ENCODE results near the gene SGMS1.
"Not testable (repeated sequence)": the region's sequence is repeated elsewhere in the genome, so short reads cannot be mapped to it uniquely, and the experiment has no call there.

Gene SGMS1

DNA sequence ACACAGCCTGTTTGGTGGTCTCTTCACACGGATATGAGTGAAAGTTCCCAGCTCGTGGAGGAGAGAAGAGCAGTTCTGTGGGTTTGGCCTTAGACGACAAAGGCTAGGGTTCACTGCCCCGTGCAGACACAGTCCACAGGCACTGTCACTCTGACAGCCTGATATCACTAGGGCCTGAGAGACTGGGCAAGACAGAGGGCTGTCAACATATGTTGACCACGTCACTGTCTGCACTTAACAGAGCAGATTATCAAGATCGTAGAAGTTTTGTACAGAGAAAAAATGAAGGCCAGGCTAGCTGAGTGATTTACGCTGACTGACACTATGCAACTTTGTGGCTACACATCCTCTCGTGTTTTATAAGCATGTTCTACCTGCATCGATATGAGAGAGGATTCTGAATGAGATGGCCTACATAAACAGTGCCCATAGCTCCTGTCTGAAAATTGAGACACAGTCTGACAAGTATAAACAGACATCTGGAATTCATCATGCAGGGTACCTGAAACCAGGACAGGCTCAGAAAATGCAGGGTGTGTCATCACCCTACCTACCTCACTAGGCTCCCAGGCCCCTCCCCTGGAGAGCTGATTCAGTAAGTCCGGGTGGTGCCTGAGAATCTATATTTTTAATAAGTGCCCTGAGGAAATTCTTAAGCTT is 120.0 kb downstream of the SGMS1 start:
- DNase-seq: no peak

DNA sequence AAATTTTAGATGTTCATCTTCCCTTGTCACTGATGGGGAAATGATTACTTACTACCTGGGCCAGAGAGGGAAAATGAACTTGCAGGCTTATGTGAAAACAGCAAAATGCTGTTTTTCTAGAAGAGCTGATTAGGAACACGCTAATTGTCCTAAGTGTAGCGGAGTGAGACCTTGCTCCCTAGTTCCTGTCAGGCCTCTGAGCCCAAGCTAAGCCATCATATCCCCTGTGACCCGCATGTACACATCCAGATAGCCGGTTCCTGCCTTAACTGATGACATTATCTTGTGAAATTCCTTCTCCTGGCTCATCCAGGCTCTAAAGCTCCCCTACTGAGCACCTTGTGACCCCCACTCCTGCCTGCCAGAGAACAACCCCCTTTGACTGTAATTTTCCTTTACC is 120.6 kb downstream of the SGMS1 start:
- DNase-seq: not testable (repeated sequence)

DNA sequence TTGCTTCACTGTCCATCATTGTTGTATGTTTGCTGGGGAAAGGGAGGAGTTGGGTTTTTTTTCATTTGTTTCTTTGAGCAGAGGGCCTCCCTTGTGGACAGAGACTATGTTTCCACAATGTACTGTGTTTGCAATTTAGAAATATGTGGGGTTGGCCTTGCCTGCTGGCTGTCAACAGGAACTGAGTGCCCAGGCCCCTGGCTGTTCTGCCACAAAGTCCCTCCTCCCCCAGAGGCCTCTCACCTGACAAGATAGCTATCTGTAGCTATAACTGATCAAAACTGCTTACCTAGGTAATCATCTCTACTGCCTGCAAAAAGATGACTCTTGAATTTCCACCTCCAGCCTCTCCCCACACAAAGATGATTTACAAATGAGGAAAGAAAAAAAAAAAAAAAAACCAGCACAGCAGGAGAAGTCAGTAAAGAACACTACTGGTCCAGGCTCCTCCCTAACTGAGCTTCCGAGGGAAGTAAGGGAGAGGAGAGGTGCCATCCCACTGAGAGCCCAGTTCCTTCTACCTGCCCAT is 121.8 kb downstream of the SGMS1 start:
- DNase-seq: no peak

DNA sequence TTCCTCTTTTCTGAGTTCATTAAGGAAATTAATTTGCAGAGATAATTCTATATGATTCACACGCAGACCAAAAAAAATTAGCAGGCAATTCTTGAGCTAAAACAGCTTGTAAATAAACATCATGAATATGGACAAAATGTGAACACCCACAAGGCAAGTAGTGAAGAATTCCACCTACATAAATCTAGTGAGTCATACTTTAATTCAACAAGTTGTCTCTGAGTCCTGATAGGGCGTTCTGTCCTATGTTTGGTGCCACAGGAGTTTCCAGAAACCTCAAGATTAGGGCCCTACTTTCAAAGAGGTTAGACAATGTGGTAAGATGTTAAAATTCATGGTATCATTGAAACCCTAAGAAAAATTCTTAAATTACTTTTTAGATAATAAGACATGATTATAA is 122.3 kb downstream of the SGMS1 start:
- DNase-seq: peak; percentile 32

DNA sequence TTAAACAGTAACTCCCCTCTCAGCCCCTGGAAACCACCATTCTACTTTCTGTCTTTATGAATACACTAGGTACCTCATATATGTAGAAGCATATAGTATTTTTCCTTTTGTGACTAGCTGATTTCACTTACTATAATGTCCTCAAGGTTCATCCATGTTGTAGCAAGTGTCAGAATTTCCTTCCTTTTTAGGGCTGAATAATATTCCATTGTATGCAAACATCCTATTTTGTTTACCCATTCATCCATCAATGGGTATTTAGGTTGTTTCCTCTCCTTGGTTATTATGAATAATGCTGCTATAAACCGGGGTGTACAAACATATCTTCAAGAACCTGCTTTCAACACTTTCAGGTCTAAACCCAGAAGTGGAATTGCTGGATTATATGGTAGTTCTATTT is 125.3 kb downstream of the SGMS1 start:
- no peak for DNase-seq

DNA sequence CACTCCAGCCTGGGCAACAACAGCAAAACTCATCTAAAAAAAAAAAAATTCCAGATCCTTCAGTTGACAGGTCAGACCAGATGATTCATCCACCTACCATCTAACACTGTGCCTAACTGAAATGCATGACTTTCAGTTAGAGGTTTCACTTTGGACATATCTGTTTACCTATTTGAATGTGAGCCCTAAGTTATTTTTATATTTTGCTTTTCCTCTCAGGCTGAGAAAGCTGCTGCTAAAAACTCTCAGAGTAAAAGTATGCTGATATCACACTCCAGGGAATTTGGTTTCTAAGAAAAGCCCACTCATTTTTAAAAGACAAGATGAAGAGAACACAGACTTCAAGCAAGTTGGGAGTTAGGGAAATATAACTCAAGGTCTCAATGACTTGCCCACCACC is 126.0 kb downstream of the SGMS1 start:
- peak; percentile 83 for DNase-seq

DNA sequence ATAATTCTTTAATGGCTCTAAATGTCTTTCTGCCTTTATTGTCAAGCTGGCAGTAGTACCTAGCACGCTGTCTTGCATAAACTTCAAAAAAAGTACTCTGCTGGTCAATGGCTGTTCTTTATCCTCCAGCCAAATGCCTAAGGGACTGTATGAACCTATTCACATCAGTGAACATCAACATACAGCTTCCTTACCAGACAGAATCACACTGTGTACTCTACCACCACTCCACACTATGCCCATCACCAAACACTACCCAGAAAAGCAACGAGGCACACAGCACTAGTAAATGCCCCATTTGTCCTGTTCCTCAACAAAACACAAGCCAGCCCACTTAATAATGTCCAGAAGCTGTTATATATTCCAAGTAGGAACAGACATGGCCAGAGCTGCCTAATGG is 127.5 kb downstream of the SGMS1 start:
- DNase-seq: no peak

DNA sequence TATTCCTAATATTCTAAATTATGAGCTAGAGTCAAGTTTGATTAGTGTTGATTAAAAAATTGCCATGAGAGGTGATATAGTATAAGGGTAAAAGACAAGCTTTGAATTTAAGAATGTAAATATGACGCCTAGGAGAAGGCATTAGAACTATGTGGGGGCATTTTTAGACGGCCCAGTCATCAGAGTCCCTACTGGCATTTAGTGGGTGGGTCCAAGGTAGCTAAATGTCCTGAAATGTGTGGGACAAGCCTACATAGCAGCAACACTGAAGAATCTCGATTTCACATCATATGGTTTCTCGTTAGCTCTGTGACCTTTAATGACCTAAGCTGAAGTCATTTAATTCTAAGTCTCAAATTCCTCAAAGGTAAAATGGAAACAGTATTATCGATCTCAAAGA is 133.5 kb downstream of the SGMS1 start:
- DNase-seq: peak; percentile 61

DNA sequence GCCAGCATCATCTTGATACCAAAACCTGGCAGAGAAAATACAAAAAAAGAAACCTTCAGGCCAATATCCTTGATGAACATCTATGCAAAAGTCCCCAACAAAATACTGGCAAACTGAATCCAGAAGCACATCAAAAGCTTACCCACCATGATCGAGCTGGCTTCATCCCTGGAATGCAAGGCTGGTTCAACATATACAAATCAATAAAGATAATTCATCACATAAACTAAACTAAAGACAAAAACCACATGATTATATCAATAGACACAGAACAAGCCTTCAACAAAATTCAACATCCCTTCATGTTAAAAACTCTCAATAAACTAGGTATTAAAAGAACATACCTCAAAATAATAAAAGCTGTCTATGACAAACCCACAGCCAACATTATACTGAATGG is 139.2 kb downstream of the SGMS1 start:
- DNase-seq: not testable (repeated sequence)

DNA sequence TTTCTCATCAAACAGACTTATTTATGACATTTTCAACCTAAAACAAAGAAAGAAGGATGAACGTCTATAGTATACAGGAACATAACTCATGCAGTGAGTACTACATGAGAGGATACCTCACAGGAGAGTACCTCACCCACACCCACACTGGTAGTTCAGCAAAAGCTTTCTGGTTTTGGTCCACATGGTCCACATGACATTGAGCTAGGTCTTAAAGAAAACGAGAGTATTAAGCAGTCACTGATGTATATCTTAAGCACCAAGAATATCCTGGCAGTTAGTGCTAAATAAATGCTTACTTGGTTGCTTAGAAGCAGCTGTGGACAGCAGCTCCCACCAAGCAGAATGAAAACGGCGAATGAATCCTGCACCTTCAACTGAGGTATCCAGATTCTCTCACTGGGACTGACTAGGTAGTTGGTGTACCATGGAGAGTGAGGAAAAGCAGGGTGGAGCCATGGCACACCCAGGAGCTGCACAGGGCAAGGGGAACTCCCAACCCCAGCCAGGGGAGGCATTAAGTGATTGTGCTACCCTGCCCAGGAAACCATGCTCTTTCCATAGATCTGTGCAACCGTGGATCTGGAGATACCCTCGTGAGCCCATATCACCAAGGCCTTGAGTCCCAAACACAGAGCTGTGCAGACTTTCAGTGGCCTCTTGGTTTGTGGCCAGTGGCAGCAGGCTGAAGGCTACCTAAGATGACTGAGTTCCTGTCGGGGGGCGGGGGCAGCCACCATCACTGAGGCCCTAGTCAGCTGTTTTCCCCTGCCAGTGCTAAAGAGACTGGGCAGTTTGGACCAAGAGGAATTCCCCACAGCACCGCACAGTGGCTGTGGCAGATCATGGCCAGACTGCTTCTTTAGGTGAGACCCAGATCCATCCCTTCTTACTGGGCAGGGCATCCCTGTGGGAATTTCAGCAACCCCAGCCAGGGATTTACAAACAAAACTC is 143.4 kb downstream of the SGMS1 start:
- DNase-seq: no peak

DNA sequence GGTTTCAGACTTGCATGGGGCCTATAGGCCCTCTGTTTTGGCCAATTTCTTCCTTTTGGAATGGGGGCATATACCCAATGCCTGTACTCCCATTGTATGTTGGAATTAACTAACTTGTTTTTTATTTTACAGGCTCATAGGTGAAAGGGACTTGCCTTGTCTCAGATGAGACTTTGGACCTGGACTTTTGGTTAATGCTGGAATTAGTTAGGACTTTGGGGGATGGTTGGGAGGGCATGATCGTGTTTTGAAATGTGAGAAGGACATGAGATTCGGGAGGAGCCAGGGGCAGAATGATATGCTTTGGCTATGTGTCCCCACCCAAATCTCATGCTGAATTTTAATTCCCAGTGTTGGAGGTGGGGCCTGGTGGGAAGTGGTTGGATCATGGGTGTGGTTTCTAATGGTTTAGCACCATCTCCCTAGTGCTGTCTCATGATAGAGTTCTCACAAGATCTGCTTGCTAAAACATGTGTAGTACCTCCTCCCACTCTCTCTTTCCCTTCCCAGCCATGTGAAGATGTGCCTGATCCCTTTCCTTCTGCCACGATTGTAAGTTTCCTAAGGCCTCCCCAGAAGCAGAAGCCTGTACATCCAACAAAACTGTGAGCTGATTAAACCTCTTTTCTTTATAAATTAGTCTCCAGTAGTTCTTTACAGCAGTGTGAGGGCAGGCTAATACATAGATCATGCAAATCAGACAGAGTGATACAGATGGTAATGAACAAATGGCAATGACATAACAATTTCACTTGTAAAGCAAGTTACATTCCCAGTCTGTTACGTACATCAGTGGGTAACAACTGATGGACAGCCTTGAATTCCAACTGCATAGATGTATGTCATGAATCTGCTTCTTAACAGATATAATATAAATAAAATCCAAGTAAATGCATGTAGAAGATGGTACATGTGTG is 146.2 kb downstream of the SGMS1 start:
- DNase-seq: no peak

DNA sequence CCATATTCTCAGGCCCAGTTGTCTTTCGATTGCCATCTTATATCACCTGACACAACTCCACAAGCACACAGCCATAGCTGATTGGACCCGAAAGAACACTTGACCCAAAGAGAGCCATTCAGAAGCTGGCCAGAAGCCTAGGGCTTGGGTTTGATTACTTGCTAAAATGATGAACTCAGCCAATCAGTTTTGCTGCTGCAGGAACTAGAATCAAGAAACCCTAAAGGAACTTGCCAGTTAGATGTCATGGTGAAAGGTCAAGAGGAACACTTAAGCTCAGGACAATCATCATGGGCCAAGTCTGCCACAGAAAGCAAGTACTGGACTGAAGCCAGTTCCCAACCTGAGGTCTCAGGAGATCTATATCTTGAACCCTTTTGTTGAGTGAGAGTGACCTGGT is 150.0 kb downstream of the SGMS1 start:
- no peak for DNase-seq

DNA sequence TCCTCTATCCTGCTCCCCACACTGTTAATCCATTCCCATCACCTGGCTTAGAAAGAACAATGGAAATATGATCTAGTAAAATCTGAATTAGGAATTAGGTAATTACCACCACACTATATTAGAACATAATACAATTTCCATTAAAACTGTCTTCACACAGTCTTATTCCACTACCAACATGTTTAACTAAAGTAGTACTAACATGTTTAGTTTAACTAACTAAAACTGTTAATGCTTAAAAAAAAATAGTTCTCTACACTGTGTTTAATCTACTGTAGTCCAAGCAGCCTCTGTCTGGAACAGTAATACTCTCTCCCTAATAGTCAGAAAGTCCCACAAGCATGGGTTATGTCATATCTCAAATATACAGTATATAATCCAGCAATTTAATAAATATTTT is 150.8 kb downstream of the SGMS1 start:
- DNase-seq: no peak

DNA sequence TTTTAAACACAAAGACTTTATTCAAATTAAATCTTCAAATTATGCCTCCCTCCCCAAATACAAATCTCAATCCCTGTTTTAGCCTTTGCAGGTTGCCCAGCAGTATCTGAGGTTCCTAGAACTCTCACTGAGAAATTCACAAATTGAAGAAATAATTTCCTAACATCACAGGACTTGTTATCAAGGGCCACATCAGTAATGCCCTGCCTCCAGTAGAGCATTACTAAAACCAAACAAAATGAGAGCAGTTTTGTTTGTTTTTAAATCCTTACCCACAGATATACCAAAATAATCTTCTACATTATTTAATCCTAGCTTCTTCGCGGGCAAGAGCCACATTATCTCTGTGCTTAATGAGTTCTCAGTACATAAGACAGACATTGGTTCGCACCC is 152.2 kb downstream of the SGMS1 start:
- no peak for DNase-seq

DNA sequence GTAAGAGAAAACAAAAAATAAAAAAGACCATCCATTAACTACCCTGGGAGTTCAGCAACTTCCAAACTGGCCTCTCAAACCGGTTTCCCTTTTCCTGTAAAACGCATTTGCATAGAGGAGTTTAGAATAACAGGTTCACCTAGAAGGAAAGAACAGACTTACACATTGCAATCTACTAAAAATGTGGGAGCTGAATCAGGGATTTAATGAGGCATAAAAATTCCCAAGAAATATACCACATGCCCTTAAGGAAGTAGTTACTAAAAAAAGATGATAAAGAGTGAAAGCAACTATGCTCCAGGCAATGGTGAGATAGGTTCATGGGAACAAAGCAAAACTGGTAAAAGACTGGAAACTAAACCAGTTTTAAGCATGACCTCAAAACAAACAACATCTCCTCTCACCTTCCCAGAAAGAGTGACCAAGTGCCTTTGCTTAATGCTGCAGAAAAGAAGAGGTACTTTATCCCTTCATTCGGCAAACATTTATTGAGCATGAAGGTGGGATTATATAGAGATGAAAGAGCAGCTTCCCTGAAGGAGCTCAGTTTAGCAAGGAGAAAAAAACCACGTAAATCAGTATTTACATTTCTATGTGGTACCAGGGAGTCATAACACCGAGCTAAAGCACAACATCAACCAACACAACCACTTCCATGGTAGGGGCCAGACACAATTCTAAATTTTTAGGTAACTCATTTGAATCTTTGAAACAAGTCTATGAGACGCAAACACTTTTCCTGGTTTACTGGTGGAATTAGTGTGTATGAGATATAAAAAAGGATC is 152.8 kb downstream of the SGMS1 start:
- peak; percentile 24 for DNase-seq

DNA sequence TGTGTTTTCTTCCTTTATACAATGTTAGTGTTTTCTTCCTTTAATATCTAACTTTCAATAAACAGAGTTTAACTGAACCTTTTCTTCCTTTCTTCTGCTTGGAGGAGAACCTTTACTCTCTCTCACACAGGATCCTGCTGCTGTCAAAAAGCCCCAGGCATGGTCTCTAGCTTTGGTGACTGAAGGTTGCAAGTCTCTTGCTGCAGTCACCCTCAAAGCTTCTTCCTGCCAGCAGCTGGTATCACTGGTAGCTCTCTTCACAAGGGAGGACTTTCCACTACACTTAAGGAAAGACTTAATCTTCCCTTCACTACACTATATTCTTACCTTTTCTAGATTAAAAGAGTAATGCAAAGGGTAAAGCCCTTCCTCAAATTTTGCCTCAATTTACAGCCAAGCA is 153.4 kb downstream of the SGMS1 start:
- DNase-seq: peak; percentile 7

DNA sequence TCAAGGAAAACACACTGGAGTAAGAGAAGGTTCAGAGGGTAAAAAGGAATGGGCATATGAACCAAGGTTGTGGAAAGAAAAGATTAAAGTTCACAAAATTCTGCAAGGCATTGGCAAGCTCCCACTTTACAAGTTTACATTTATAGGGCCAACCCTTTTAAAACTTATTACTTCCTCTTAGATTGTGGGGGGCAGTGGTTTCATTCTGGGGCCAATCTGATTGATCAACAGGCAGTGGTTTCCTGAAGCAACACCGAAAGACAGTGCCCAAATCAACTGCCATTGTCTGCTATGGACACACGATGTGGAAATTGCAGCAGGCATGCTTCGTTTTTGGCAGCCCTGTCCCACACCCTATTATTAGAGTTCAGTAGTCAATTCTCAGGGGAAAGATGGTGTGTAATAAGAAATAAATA is 154.0 kb downstream of the SGMS1 start:
- DNase-seq: no peak

DNA sequence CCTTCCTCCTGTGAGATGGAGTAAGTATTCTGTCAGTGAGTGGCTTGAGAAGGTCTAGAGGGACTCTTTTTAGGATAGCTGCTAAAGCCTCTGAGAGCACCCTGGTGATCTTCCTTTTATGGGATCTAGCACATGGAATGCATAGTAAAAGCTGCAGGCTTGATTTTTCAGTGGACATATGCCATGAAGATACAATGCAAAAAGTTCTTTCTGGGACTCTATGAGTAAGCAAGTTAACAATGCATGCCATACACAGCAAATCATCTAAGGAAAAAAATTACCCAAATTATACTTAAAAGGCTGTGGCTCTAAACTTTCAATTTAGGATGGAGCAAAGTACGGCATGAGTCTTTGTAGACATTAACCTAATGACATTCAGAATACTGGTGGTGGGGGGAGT is 154.5 kb downstream of the SGMS1 start:
- DNase-seq: peak; percentile 77

DNA sequence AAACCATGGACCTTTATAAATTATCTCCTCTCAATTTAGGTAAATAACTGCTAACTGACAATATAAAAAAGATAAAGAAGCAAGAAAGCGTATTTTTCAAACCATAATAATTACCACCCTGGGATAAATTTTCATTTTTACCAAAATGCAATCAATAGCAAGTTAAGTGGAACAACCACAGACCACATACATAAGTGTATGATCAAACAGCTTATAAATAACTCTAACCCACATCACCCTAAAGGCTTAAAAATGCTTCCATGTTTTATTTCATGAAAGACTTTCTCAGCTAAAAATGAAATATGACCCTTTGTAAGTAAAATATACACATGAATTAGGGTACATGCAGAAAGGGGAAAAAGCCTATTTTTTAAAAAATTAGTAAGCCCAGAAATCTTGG is 156.5 kb downstream of the SGMS1 start:
- no peak for DNase-seq

DNA sequence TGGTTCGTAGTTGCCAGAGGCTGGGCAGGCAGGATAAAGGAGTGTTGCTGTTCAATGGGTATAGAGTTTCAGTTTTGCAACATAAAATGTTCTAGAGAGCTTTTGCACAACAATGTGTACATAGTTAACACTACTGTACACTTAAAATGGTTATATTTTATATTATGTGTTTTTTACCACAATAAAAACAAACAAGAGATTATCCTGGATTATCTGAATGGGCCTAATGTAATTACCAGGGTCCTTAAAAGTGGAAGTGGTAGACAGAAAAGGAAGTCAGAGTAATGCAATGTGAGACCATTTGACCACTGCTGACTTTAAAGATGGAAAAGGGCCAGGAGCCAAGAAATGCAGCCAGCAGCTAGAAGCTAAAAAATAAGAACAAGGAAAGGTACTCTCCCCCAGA is 159.7 kb downstream of the SGMS1 start:
- DNase-seq: no peak

DNA sequence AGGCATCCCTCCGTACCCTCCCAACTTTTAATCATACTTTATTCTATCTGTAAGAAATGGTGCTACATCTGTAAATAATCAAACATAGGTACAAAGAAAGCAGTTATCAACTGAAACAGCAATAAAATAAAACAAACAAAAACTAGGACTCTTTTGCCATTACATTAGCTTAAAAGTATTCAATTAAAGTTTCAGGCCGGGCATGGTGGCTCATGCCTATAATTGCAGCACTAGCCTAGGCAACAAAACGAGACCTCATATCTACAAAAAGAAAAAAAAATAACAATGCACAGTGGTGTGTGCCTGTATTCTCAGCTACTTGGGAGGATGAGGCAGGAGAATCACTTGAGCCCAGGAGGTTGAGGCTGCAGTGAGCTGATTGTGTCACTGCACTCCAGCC is 161.9 kb downstream of the SGMS1 start:
- no peak for DNase-seq

DNA sequence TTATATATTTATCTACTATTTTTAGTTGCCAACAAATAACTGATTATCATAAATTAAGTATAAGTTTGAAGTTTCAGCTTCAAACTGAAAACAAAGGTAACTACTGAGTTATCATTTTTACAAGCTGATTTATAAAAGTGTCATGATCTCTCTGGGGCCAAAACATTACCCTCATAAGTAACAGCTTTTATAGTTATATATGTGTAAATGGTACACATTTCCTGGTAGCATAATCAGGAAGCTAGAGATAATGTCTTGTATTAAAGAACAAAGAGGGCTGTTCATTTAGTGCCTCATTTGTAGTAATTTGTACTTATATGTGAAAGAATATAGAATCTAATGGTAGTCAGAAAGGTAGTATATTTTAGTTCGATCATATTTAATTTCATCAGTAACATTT is 162.6 kb downstream of the SGMS1 start:
- DNase-seq: no peak

All from fibroblast of skin of back (primary cell).